ENCODE results near the gene LEKR1. TPM values are rescaled to one million over a fixed set of nuclear protein-coding genes. Genes with fewer than 3 reads are reported as not detected.

Gene LEKR1
- total RNA-seq, 2 donors from 2014 or later = 0.91 to 0.93 TPM

DNA sequence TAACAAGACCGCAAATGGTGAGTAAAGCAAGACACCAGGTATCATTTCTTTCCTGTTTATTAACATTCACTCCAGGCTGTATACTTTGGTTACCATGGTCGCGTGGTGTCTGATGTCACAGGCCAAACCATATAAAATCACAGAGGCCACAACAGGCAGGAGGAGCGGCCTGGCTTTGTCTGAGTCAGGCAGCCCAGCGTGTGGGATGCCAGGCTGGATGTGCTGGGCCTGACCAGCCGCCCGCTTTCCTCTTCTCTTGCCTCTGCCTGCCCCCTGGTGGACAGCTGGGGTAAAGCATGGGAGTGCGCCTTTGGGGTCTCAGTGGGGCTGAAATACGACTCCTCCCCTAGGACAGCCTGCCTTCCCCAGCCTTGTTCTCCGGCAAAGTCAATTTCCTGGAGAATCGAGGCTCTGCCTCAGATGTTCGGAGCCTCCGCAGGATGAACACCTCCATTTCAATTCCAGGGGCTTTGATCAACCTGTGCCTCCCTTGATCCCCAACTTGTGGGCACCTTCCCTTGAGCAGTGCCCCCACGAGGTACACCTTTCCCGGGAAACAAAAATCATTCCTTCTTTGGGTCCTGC, 255.6 kb downstream of the LEKR1 start:
- peak overlapping the region; percentile 9 for H3K4me3 Mint-ChIP-seq
- peak overlapping the region; percentile 74 for H3K27ac Mint-ChIP-seq
- no peaks in the 10 kb centered on the region for H3K9me3 Mint-ChIP-seq
- H3K4me1 Mint-ChIP-seq = peaks cover 24% of the 10 kb centered on the region
- ATAC-seq (replicated peaks) = peak; percentile 95
- H3K36me3 Mint-ChIP-seq (ENCODE audit: low read depth) = no peaks in the 10 kb centered on the region
- no peaks in the 10 kb centered on the region for H3K27me3 Mint-ChIP-seq

DNA sequence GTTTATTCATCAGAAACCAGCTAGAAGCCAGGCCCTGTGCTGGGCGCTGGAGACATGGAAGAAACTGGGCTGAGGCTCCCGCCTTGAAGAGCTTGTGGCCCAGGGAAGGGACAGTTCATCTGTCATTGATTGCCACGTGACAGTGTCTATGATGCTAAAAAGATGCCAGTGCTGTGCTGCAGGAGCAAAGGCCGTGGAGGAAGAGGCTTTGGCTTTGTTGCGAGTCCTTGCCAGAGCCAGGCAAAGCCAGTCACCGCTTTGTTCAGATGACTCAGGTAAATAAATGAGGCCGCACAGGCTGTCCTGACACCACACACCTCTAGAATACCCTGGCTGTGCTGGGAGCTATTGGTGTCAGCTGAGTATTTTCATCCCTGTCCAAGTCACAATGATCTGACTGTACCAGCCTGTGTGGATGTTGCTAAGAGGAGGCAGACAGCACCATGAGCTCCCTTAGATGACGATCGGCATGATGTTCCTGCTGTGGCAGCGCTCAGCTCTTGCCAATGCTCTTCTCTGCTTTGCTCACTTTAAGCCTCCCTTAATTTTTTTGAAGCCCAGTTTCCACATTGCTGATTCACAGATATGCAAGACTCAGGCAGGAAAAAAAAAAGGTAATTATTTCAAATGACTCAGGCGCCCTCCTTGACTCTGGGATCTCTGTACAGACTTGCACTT, 256.3 kb downstream of the LEKR1 start:
- Mint-ChIP-seq H3K27ac (peak overlapping the region; percentile 74), H3K36me3 (ENCODE audit: low read depth) (no peaks in the 10 kb centered on the region), H3K4me1 (peaks cover 31% of the 10 kb centered on the region)

DNA sequence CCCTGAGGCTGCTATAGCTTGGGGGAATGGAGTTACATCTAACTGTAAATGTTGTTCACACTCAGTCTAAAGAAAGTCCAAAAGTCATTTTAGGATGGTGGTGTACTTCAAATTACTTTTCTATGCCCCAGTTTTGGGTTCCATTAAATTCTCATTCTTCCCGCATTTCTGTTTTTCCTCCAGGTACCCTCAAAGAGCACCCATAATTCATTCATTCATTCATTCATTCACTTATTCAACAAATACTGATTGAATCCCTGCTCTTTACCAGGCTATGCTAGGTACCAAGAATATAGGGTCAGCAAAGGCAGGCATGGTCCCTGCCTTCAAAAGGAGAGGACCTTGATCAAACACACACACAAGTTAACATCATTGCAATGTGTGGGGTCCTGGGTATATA, 257.7 kb downstream of the LEKR1 start:
- peaks cover 37% of the 10 kb centered on the region for H3K4me1 Mint-ChIP-seq
- H3K4me3 Mint-ChIP-seq = no peak overlapping the region
- no peaks in the 10 kb centered on the region for H3K9me3 Mint-ChIP-seq

More for the DNA sequence above, 256.3 kb downstream of the LEKR1 start:
- Mint-ChIP-seq H3K27me3 (no peaks in the 10 kb centered on the region), H3K4me3 (peak overlapping the region; percentile 9), H3K9me3 (no peaks in the 10 kb centered on the region)
- ATAC-seq (replicated peaks) = peak; percentile 10

DNA sequence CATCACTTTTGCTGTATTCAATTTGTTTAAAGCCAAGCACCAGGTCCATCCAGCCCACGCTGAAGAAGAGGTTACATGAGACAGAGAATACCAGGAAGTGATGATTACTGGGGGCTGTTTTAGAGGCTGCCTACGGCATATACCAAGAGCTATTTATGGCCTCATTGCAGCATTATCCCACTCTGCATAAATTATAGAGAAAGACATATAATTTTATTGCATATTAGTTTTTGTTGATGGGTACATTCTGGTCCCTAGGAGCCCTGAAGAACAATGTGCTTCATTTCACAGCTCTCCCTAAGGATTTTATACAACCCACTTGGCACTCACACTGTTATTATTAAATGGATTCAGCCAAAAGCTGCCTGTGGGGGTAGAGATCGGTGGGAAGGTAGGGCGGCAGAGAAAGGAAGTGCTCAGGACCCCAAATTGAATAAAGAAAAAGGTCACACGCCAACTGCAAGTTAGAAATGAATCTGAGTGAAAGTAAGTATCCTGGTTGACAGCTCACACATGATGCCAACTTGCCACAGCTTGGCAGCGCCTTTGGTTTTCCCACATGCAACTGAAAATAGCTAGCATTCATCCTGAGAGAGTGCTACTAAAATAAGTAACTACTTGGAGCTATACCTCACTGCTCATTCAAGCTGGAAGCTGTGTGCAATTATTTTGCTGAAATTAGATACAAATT, 260.1 kb downstream of the LEKR1 start:
- H3K36me3 Mint-ChIP-seq (ENCODE audit: low read depth) = peaks cover 22% of the 10 kb centered on the region
- H3K27ac Mint-ChIP-seq = peak overlapping the region; percentile 90
- peak overlapping the region; percentile 88 for H3K4me3 Mint-ChIP-seq
- peaks cover 51% of the 10 kb centered on the region for H3K4me1 Mint-ChIP-seq
- H3K27me3 Mint-ChIP-seq = no peaks in the 10 kb centered on the region
- no peak for ATAC-seq (replicated peaks)
- H3K9me3 Mint-ChIP-seq = no peaks in the 10 kb centered on the region

More for the DNA sequence above, 257.7 kb downstream of the LEKR1 start:
- no peak for ATAC-seq (replicated peaks)
- Mint-ChIP-seq H3K27ac (no peak overlapping the region), H3K27me3 (no peaks in the 10 kb centered on the region), H3K36me3 (ENCODE audit: low read depth) (peaks cover 5% of the 10 kb centered on the region)

DNA sequence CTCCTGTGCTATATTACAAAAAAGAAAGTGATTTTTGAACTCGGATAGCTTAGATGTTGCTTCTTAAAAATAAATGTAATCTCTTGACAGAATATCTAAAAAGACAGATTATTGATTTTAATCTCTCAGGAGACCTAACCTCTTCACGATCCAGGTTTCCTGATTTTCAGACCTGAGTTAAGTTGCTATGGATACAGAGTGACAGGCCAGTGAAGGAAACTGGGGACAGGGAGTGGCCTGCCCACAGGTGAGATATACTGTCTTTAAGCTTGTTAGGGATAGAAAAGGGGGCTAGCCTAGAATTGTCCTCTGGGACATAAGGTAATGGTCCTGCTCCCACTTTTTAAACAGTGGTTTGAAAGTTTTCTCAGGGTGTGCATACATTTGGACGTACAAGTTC, 260.6 kb downstream of the LEKR1 start:
- Mint-ChIP-seq H3K27me3 (no peaks in the 10 kb centered on the region), H3K4me3 (peak overlapping the region; percentile 88)

DNA sequence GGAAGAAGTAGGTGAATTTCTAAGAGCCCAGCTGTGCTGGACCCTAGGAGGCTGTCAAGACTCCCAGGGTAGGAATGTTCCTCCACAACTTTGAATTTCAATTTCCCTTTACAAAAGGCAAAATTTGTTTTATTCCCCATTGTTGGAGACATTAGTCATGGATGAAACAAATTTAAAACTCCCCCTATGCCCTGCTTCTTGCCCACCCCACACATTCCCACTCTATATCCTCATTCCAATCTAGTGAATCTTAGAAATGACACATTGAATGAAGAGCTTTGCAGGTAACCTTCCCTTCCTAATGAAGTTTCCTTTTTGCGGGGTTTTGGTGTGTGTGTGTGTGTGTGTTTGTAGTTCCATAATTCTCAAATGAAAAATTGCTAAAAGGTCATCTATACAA, 261.2 kb downstream of the LEKR1 start:
- Mint-ChIP-seq H3K27me3 (no peaks in the 10 kb centered on the region), H3K4me3 (peak overlapping the region; percentile 88), H3K36me3 (ENCODE audit: low read depth) (peaks cover 23% of the 10 kb centered on the region), H3K9me3 (no peaks in the 10 kb centered on the region), H3K27ac (peak overlapping the region; percentile 90), H3K4me1 (peaks cover 47% of the 10 kb centered on the region)
- ATAC-seq (replicated peaks) = no peak

More for the DNA sequence above, 260.6 kb downstream of the LEKR1 start:
- H3K36me3 Mint-ChIP-seq (ENCODE audit: low read depth) = peaks cover 23% of the 10 kb centered on the region
- peaks cover 46% of the 10 kb centered on the region for H3K4me1 Mint-ChIP-seq
- no peak for ATAC-seq (replicated peaks)
- no peaks in the 10 kb centered on the region for H3K9me3 Mint-ChIP-seq
- H3K27ac Mint-ChIP-seq = peak overlapping the region; percentile 90

DNA sequence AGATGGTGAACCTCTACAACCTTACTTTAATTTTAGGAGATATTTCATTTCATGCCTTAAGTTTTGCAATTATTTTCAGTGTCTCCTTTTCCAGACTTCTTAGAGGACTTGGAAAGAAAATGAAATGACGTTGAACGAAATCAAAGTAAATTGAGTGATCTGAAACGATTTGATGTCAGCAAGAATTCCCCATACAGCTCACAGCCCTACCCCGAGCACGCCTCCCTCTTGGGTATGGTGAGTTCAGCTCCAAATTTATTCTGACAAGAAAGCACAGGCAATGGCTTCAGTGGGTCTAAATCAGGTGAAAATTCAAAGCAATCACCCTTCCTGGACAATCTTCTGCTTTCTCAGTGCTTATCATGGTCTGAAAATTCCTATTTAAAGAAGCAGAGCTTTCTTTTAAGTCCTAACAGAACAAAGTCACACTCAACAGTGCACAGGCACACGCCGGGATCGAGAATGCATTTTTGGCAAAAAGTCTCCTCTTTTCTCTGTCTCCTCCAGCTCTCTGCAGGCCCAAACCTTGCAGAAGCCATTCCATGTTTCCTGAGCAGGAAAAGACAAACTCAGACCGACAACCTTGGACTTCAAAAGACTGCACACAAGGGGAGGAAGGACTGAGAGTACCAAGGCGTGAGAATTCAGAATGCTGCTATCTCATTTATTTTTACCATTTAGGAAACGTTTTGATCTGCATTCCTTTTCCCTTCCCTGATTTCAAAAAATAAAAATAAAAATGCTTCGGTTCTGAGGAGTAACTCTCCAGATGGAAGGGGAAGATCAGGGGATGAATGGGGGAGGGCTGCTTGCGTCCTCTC, 261.8 kb downstream of the LEKR1 start:
- no peaks in the 10 kb centered on the region for H3K9me3 Mint-ChIP-seq
- no peak for ATAC-seq (replicated peaks)
- peaks cover 48% of the 10 kb centered on the region for H3K4me1 Mint-ChIP-seq
- peak overlapping the region; percentile 90 for H3K27ac Mint-ChIP-seq
- peak overlapping the region; percentile 88 for H3K4me3 Mint-ChIP-seq
- H3K27me3 Mint-ChIP-seq = no peaks in the 10 kb centered on the region
- H3K36me3 Mint-ChIP-seq (ENCODE audit: low read depth) = peaks cover 23% of the 10 kb centered on the region

DNA sequence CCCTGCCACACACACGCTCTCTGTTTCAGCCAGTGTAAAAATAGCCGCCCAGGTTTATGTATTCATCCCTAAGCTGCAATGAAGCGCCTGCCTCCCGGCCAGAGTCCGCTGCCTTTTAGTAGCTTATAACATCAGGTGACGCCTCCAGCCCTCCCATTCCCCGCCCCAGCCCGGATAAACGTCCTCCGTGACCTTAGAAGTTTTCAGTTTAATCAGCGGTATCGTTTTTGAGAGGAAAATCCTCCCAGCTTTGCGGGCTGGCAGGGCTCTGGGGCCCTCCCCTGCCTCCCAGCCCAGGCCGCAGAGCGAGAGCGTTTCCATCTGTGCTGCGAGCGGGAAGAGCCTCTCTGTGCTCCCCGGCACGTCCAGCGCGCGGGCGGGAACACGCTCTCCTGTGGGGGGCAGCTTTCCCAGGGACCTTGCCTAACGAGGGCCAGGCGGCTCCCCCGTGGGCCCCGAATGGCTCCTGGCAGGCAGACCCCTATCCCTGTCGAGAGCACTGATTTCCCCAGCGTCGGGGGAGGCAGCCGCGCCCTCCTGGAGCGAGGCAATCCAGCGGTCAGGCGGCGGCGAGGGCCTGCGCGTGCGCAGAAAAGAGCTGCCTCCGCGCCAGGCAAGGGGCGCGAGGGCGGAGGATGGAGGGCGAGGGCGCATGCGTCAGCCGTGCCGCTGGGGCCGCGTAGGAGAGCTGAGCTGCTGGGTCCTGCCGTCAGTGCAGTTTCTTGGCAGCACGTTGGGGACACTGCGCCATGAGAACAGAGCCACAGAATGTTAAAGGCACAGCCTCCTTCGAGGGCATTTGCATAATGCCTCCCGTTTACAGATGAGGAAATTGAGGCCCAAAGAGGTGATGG, 262.7 kb downstream of the LEKR1 start:
- ATAC-seq (replicated peaks) = peak; percentile 77
- Mint-ChIP-seq H3K27me3 (no peaks in the 10 kb centered on the region), H3K9me3 (no peaks in the 10 kb centered on the region), H3K27ac (peak overlapping the region; percentile 90), H3K4me3 (peak overlapping the region; percentile 88), H3K36me3 (ENCODE audit: low read depth) (peaks cover 23% of the 10 kb centered on the region), H3K4me1 (peaks cover 52% of the 10 kb centered on the region)

DNA sequence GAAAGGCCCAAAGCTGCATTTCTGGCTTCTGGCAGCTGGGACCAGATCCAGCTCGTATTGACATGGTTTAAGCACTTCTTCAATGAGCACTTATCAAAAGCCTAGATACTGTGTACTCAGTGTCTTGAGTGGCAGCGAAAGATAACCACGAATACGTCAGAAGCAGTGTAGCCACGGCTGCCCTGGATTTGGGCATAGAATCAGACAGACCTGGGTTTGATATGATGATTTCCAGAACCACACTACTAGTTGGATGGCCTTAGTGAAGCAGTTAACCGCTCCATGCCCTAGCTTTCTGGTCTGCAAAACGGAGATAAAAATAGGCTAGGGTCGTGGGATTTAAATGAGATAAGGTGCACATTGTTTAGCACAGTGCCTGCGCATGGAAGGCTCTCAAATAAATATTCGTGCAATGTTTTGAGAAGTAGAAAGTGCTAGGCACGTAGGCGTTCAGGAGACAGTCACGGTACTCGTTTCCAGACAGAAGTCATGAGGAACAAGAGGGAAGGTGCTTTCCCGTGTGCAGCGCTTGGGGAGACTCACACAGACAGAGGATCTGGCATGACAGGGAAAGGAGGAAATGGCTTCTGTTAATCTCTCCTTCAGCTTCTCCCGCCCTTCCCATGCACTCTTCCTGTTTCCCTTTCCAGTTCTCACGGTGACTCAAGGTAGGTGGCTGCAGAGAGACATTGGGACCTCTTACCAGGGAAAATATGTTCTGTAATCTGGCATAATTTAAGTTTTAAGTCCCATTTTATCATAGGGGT, 263.5 kb downstream of the LEKR1 start:
- peak; percentile 36 for ATAC-seq (replicated peaks)
- Mint-ChIP-seq H3K4me1 (peaks cover 56% of the 10 kb centered on the region), H3K4me3 (peak overlapping the region; percentile 88), H3K9me3 (no peaks in the 10 kb centered on the region), H3K27me3 (no peaks in the 10 kb centered on the region), H3K27ac (peak overlapping the region; percentile 90), H3K36me3 (ENCODE audit: low read depth) (peaks cover 23% of the 10 kb centered on the region)

DNA sequence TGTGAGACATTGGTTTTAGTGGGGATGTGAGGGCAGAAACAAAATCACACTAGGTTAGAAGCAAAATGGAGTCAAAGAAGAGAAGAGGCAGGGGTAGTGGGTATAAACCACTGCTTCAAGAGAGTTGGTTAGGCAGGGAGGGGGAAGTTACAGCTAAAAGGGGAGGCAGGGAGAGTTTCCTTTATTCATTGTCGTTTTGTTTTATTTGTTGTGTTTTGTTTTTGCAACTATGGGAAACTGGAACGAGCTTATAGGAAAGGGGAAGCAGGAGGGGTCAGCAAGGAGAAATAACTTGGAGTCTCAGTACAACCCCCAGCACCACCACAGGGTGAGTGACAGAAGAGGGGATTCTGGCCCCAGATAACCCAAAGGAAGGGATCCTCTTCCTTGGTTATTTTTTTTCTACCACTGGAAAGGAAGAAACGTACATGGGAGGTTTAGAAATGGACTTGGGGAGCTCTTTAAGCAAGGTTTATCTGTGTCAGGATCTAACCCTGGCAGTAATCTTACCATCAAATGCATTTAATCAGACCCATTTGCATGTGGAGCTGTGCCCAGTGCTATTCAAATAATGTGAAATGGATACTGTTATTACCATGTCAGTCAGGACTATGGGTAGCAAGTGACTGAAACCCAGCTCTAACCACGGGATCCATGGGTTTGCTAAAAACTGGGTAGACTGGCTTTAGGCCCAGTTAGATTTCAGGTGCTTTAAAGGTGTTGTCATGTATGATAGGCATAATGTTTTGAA, 265.1 kb downstream of the LEKR1 start:
- H3K27me3 Mint-ChIP-seq = no peaks in the 10 kb centered on the region
- peak overlapping the region; percentile 88 for H3K4me3 Mint-ChIP-seq
- no peak for ATAC-seq (replicated peaks)
- peak overlapping the region; percentile 90 for H3K27ac Mint-ChIP-seq
- peaks cover 23% of the 10 kb centered on the region for H3K36me3 Mint-ChIP-seq (ENCODE audit: low read depth)
- peaks cover 58% of the 10 kb centered on the region for H3K4me1 Mint-ChIP-seq
- H3K9me3 Mint-ChIP-seq = no peaks in the 10 kb centered on the region

DNA sequence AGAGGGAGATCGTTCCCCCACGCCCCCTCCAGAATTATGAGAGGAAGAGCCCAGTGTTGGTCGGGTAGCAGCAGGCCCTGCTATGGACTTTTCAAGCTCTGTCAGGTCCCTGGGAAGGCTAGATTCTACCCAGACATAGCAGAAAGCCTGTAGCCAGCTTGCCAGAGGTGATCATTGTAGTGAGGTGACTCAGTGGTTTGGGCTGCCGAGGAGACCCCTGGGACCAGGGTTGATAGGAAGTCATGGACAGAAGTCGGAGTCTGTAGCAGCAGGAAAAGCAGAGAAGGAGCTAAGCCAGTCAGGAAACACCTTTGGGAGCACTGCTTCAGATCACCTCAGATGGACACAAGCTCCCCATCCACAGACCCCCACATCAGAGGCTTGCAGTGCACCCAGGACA, 266.1 kb downstream of the LEKR1 start:
- Mint-ChIP-seq H3K27ac (peak overlapping the region; percentile 67), H3K36me3 (ENCODE audit: low read depth) (peaks cover 23% of the 10 kb centered on the region), H3K4me3 (peak overlapping the region; percentile 88), H3K9me3 (no peaks in the 10 kb centered on the region), H3K27me3 (no peaks in the 10 kb centered on the region), H3K4me1 (peaks cover 53% of the 10 kb centered on the region)
- no peak for ATAC-seq (replicated peaks)

DNA sequence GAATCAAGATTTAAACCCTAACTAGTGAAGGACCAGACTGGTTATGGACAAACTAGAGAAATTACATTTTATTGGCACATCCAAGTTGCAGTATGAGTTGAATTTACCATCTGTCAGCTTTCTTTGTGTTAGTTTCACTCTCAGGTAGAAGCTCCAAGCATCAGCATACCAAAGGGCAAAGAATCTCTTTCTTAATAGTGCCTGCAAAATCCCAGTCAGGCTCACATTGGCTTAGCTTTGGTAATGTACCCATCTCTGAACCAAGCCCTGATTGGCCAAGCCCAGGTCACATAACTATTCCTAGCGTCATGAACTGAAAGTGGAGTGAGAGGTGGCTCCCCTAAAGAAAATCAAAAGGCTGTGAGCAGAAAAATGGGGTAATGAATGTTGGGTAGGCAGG, 266.9 kb downstream of the LEKR1 start:
- no peaks in the 10 kb centered on the region for H3K27me3 Mint-ChIP-seq
- peak overlapping the region; percentile 67 for H3K27ac Mint-ChIP-seq
- H3K36me3 Mint-ChIP-seq (ENCODE audit: low read depth) = peaks cover 23% of the 10 kb centered on the region
- peaks cover 47% of the 10 kb centered on the region for H3K4me1 Mint-ChIP-seq
- H3K9me3 Mint-ChIP-seq = no peaks in the 10 kb centered on the region
- H3K4me3 Mint-ChIP-seq = peak overlapping the region; percentile 88
- ATAC-seq (replicated peaks) = peak; percentile 33
